GM21619 (cell line): ENCODE data around the gene HTR1D.

ENCODE experiments used
- ATAC-seq: cut with Tn5 transposase; IDR thresholded peaks from one replicate; pipeline ENCODE4 v1.9.1; 2021; ENCODE audit not compliant: unreplicated experiment

HTR1D gene

DNA sequence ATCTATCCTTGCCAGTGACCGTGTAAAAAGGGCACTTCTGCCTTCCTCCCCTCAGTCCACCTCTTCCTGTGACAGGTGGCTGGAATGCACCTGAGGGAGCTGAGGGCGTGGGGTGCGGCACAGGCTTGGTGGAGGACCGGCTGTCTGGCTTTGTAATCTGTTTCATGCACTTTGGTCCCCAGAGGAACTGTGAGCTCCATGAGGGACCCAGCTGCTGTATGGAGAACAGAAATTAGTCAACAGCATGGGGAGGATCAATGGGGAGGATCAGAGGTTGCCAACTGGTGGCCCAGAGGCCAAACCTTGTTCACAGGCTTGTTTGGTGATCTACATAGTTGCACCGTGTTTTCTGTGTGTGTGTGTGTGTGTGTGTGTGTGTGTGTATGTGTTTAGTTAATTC, 29.7 kb downstream of the HTR1D start:
- ATAC-seq, result no peak

DNA sequence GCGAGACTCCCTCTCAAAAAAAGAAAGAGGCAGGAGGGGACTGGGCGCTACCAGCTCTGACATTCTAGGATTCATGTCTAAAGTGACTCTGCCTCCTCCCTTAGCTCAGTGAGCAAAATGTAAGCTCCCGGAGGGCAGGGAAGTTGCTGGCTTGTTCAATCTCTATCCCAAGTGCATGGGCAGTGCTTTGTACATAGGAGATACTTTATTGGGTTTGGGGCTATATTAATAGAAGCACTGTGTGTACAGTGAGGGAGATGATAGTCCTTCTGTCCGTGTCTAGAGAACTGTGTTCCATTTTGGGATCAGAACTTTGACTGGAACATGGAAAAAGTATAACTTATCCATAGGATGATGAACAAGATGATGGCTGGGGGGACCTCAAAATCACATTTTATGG, 31.9 kb downstream of the HTR1D start:
- ATAC-seq, result no peak

DNA sequence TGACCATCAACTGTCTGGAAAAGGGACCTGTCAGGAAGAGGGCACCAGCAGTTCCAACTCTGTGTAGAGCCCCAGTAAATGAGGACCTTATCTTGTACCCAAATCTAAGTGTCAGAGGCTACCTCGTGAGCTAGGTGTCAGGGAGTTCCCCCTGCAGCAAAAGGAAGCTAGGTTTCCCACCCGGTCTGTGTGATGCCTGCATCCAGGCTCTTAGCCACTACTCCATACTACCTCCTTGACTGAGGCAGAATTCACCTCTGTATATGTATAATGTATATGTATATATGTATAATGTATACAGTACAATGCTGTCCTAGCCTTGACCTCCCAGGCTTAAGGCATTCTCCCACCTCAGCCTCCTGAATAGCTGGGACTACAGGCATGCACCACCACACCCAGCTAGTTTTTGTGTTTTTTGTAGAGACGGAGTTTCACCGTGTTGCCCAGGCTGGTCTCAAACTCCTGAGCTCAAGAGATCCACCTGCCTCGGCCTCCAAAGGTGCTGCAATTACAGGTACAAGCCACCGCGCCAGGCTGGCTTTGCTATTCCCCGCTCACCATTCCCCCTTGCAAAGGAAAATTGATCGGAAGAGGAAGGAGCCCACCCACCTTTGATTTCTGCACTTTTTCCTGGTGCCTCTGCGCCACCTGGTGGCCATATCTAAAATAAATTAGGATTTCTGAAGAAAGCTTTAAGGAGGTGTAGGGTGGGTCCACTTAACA, 32.9 kb downstream of the HTR1D start:
- no peak for ATAC-seq

DNA sequence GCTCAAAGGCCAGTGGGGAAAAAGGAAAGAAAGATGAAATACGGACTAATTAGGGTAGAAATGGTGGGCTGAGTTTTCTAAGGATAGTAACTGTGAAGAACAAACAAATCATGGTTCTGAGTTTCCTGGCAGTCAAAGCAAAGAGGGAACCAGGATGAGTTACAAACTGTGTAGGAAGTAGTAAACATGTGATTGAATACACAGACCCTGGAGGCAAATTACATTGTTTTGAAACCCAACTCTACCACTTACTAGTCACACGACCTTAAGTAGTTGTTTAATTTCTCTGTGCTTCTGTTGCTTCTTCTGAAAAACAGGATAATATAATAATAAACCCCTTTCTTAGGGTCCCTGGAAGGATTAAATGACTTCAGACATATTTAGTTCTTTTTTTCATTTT, 37.4 kb downstream of the HTR1D start:
- ATAC-seq, result no peak

- no peak for ATAC-seq
Measured at GRCh38 chr1:23178950-23179349, 38.4 kb downstream of the HTR1D start.

DNA sequence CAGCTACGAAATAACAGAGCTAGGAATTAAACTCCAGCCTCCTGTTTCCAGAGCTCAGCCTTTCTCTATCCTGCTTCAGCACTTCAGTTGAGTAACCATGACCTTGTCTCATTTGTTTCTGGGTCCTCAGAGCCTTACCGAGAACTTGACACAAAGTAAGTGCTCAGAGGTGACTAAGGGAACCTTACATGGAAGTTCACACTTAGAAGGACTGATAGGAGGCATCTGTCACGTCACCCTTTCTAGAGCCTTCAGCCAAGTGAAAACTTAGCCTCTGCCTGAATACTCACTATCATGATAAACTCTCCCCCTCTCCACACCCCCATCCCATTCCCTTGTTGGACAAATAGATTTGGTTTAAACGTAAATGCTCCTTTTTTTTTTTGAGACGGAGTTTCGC, 38.9 kb downstream of the HTR1D start:
- ATAC-seq, result no peak

- peak; percentile 80 for ATAC-seq
Measured at GRCh38 chr1:23177438-23178380, 39.6 kb downstream of the HTR1D start.

GRCh38 chr1:23177031-23177430, 40.3 kb downstream of the HTR1D start:
- ATAC-seq, result no peak

- ATAC-seq, result no peak
Measured at GRCh38 chr1:23174426-23175110, 42.7 kb downstream of the HTR1D start.

- no peak for ATAC-seq
Measured at GRCh38 chr1:23171181-23171755, 46.0 kb downstream of the HTR1D start.

DNA sequence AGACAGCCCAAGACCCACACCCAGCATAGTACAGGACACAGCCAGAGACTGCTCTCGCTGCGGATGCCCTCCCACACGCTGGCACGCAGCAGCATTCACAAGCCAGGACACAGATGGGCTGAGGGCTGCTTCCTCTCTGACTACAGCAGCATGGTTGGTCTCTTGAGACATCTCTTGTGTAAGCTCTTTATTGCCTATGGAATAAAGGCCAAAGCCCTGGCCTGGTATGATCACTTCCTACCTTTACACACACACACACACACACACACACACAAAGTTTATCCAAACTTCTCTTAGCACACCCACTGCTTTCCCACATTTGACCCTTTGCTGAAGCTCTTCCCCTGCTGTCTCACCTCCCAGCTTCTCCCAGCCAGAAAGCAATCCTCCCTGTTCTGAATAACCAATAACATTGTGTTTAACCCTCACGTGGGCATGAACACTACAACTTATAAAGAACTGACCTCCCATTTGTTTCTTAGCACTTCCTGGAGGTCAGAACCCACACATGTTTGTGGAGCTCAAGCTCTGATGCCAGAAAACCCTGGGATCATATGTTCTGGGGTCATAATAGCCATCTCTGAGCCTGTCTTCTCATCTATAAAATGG, 47.5 kb downstream of the HTR1D start:
- no peak for ATAC-seq

DNA sequence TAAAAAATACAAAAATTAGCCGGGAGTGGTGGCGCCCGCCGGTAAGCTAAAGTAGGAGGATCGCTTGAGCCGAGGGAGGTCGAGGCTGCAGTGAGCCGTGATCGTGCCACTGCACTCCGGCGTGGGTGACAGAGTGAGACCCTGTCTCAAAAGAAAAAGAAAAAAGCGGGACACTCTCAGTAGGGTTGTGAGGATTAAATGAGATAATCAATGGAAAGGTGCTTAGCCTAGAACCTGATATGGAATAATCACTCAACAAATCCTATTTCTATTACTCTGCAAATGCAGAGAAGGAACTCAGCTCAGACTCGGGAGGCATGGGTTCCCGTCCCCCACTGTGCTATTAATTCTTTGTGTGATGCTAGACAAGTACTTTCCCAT, 48.1 kb downstream of the HTR1D start:
- ATAC-seq, result no peak

DNA sequence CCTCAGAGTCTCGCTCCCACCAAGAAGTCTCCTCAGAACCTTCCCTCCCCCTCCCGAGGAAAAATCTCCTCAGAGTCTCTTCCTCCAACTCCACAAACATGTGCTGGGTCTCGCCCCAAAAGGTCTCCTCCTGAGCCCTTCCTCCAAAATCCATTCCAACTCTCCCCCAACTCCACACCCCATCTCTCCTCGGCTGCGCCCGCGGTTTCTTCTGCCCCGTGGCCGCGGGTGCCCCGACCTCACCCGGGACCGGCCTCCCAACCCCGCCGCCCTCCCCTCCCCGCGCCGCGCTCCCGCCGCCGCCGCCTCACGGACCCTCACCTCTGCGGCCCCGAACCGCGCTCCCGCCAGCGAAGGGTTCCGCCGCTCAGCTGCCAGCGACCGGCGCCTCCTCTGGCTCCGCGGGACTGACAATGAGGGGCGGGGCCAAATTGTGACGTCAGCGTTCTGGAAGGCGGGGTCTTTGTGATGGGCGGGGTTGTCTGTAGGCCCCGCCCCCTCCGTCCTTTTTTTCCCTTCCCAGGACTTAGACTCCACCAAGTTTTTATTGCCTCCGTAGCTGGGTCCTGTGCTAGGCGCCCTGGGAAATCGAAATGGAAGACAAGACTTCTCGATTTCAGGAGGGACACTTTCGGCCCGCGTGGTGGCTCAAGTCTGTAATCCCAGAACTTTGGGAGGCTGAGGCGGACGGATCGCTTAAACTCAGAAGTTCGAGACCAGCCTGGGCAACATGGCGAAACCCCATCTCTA, 48.7 kb downstream of the HTR1D start, which contains the start of gene LUZP1:
TSS of gene LUZP1 (minus strand) at position 412 of the 750 bp plus-strand sequence.
- ATAC-seq, result peak; percentile 50

GRCh38 chr1:23168079-23168444, 49.2 kb downstream of the HTR1D start:
- peak; percentile 25 for ATAC-seq

- peak; percentile 15 for ATAC-seq
Measured at GRCh38 chr1:23167353-23168078, 49.8 kb downstream of the HTR1D start.

GRCh38 chr1:23166854-23167253, 50.4 kb downstream of the HTR1D start:
- ATAC-seq, result no peak

GRCh38 chr1:23163395-23163794, 53.9 kb downstream of the HTR1D start:
- no peak for ATAC-seq

GRCh38 chr1:23159963-23160877, 57.1 kb downstream of the HTR1D start:
- ATAC-seq, result no peak
